ENCODE results near the gene WASL. TPM values are rescaled to one million over a fixed set of nuclear protein-coding genes. Genes with fewer than 3 reads are reported as not detected.

Gene WASL
- total and polyA plus RNA-seq, 2 of the 13 experiments (the other 11 are each of a cell fraction or from before 2014, with no cell fraction given), result 7.9 to 12.8 TPM

GRCh38 chr7:123680580-123680979 lies 68.2 kb downstream of the WASL start:
- no peak for DNase-seq (ENCODE audit: low spot score)
- ATAC-seq, result no peak
- in situ Hi-C loops (cut with HindIII; ENCODE audit: extremely low pct_ligation_motif_present, low pct_unique_long_range_greater_than_20kb), result no loop called here
- no peaks in the 10 kb centered on the region for H3K79me2 ChIP-seq (ENCODE audit: insufficient read depth, low read length)
- intact Hi-C loops (cut with micrococcal nuclease; ENCODE audit: unreplicated experiment), result no loop called here
- no peak overlapping the region for H3K4me3 ChIP-seq (replicated peaks in 1 of 3; ENCODE audit: insufficient read depth in 1 of 3, low read depth in 2 of 3, low read length in 3 of 3)
- no peak overlapping the region for H2AFZ ChIP-seq (ENCODE audit: low read length)
- no peaks in the 10 kb centered on the region for H3K27me3 ChIP-seq (ENCODE audit: control insufficient read depth in 1 of 2, insufficient read depth in 2 of 2, low read length in 2 of 2)
- FAIRE-seq, result no peak
- H3K9ac ChIP-seq (ENCODE audit: insufficient read depth, low read depth, low read length), result no peak overlapping the region
- POLR2A ChIA-PET, result no interaction called here
- no peaks in the 10 kb centered on the region for H3K9me3 ChIP-seq (ENCODE audit: low read length)
- TF ChIP-seq ZNF543 (CRISPR knock-in tag; IDR thresholded peaks at IDR 0.05), result no peak
- no peak for TF ChIP-seq FOXM1 (CRISPR knock-in tag; IDR thresholded peaks at IDR 0.05)
- no peak for TF ChIP-seq ZNF430 (CRISPR knock-in tag; IDR thresholded peaks at IDR 0.05)
- TF ChIP-seq ZNF142 (CRISPR knock-in tag; IDR thresholded peaks at IDR 0.05), result no peak
- TF ChIP-seq DPF2 (CRISPR knock-in tag; IDR thresholded peaks at IDR 0.05; ENCODE audit: borderline replicate concordance, low read depth), result no peak
- no peak for TF ChIP-seq ZFAT (CRISPR knock-in tag; conservative IDR thresholded peaks at IDR 0.05)
- no peak for TF ChIP-seq ZNF768 (CRISPR knock-in tag; IDR thresholded peaks at IDR 0.05)
- no peak for TF ChIP-seq GTF3A (CRISPR knock-in tag; conservative IDR thresholded peaks at IDR 0.05)
- no peak for TF ChIP-seq MTA1 (CRISPR knock-in tag; IDR thresholded peaks at IDR 0.05; ENCODE audit: borderline replicate concordance)
- no peak for TF ChIP-seq EZH2 (conservative IDR thresholded peaks at IDR 0.05; ENCODE audit: low read depth, low read length)
- TF ChIP-seq ZNF264 (CRISPR knock-in tag; IDR thresholded peaks at IDR 0.05), result no peak
- TF ChIP-seq DBP (CRISPR knock-in tag; IDR thresholded peaks at IDR 0.05; ENCODE audit: not compliant biosample characterization), result no peak
- TF ChIP-seq ZBTB2 (CRISPR knock-in tag; IDR thresholded peaks at IDR 0.05; ENCODE audit: low read depth), result no peak
- TF ChIP-seq HOXA3 (CRISPR knock-in tag; IDR thresholded peaks at IDR 0.05), result no peak
- TF ChIP-seq ATF4 (CRISPR knock-in tag; IDR thresholded peaks at IDR 0.05), result no peak
- H3K27ac ChIP-seq (ENCODE audit: extremely low read length, insufficient read depth, low read length), result no peak overlapping the region
- CTCF ChIA-PET (ENCODE audit: low intra/inter-chr PET ratio, low total read pairs), result no interaction called here
- no TSS peak for BruUV-seq (replicated peaks)
- H3K36me3 ChIP-seq (replicated peaks in 1 of 2; ENCODE audit: control insufficient read depth in 1 of 2, insufficient read depth in 2 of 2, low read length in 2 of 2), result peaks cover 4 to 11% of the 10 kb centered on the region in 2 experiments; a peak in 4 of 5 replicates
- 0 out of 2 replicates have a peak, but pooled peaks cover 8% of the 10 kb centered on the region for H3K4me1 ChIP-seq (ENCODE audit: insufficient read depth, low read length)
- no peaks in the 10 kb centered on the region for H4K20me1 ChIP-seq (ENCODE audit: insufficient read depth, low read length)
- WGBS (ENCODE audit: low lambda C conversion rate), result 99% methylated on average over 3 of the region's 3 CpGs
- no peak overlapping the region for H3K4me2 ChIP-seq (ENCODE audit: low read depth, low read length)
